WTC11 (cell line): Measurements from ENCODE around the gene PHC1. TPM values are rescaled to one million over a fixed set of nuclear protein-coding genes. Genes with fewer than 3 reads are reported as not detected.

Experiments
- ATAC-seq: fragments of 200-7000 bp; cut with Tn5 transposase; 2 replicates; pipeline ENCODE4 v1.10.0; 2021; ENCODE audit warnings: mild to moderate bottlenecking, moderate library complexity
- CTCF ChIA-PET: fragments of 300-600 bp; sonication (Branson Sonifier 250); formaldehyde crosslinking; loops from one replicate; lab custom pipeline; 2021; ENCODE audit warnings: antibody characterized with exemption; lab: Charles Lee
- POLR2A ChIA-PET: fragments of 350-600 bp; sonication (Branson Sonifier 250); formaldehyde crosslinking; loops from one replicate; lab custom pipeline; 2021; ENCODE audit warnings: antibody characterized with exemption; lab: Charles Lee
- DNase-seq: peaks from one replicate; pipeline ENCODE4 v3.0.0; 2021; ENCODE audit warnings: low spot score
- H3K27ac Mint-ChIP-seq: 2 replicates; pipeline ENCODE4 v1.8.0; 2021; ENCODE audit warnings: mixed read lengths
- H3K27me3 Mint-ChIP-seq: 2 replicates; pipeline ENCODE4 v1.8.0; 2021; ENCODE audit warnings: low read depth, mild to moderate bottlenecking, moderate library complexity, mixed read lengths
- H3K36me3 Mint-ChIP-seq: 2 replicates; pipeline ENCODE4 v1.8.0; 2021; ENCODE audit warnings: mixed read lengths
- H3K4me1 Mint-ChIP-seq: 2 replicates; pipeline ENCODE4 v1.8.0; 2022; ENCODE audit warnings: mixed read lengths
- H3K4me3 Mint-ChIP-seq: 2 replicates; pipeline ENCODE4 v1.8.0; 2021; ENCODE audit warnings: mild to moderate bottlenecking, moderate library complexity, mixed read lengths
- H3K9me3 Mint-ChIP-seq: 2 replicates; pipeline ENCODE4 v1.8.0; 2021; ENCODE audit warnings: mixed read lengths
- FOXP1 ChIP-seq: sonication (generic); formaldehyde crosslinking; IDR thresholded peaks from 2 replicates; pipeline ENCODE4 v1.8.0; 2022; ENCODE audit warnings: missing genetic modification reagents, mild to moderate bottlenecking, moderate library complexity, borderline replicate concordance
- GRHL2 ChIP-seq: fragments of 250-450 bp; sonication (Bioruptor Pico); IDR thresholded peaks from 2 replicates; pipeline ENCODE4 v1.8.0; 2022; ENCODE audit warnings: mild to moderate bottlenecking, moderate library complexity; ENCODE audit not compliant: insufficient replicate concordance, severe bottlenecking
- NFATC4 ChIP-seq: fragments of 250-450 bp; sonication (Bioruptor Pico); IDR thresholded peaks from 2 replicates; pipeline ENCODE4 v1.9.0; 2021; ENCODE audit warnings: mild to moderate bottlenecking
- NR1H2 ChIP-seq: sonication (generic); formaldehyde crosslinking; IDR thresholded peaks from 2 replicates; pipeline ENCODE4 v1.9.0; 2021; ENCODE audit warnings: mild to moderate bottlenecking, moderate library complexity, missing genetic modification reagents
- ZNF121 ChIP-seq: sonication (generic); formaldehyde crosslinking; IDR thresholded peaks from 2 replicates; pipeline ENCODE4 v1.8.0; 2023; ENCODE audit warnings: missing genetic modification reagents
- total RNA-seq: library from RNA; stranded (reverse); gene quantifications from 3 replicates; pipeline ENCODE4 v1.2.3, GENCODE V29; 2021
- TF ChIP-seq, protein P1 (sequence below): sonication (generic); formaldehyde crosslinking; IDR thresholded peaks from 2 replicates; pipeline ENCODE4 v1.8.1; 2022; ENCODE audit warnings: missing genetic modification reagents, borderline replicate concordance
- TF ChIP-seq, protein P2 (sequence below): sonication (generic); formaldehyde crosslinking; IDR thresholded peaks from 2 replicates; pipeline ENCODE4 v1.8.0; 2022; ENCODE audit warnings: mild to moderate bottlenecking, missing genetic modification reagents
- TF ChIP-seq, protein P3 (sequence below): fragments of 200-600 bp; IDR thresholded peaks from 2 replicates; pipeline ENCODE4 v1.8.0; 2022; ENCODE audit warnings: antibody characterized with exemption
- TF ChIP-seq, protein P4 (sequence below): sonication (generic); formaldehyde crosslinking; IDR thresholded peaks from 2 replicates; pipeline ENCODE4 v1.8.0; 2022; ENCODE audit warnings: mild to moderate bottlenecking, missing genetic modification reagents
- TF ChIP-seq, protein P5 (sequence below): sonication (generic); formaldehyde crosslinking; conservative IDR thresholded peaks from 2 replicates; pipeline ENCODE4 v1.8.1; 2023; ENCODE audit warnings: mild to moderate bottlenecking, low read depth, missing genetic modification reagents, moderate library complexity
- TF ChIP-seq, protein P6 (sequence below): sonication (generic); formaldehyde crosslinking; IDR thresholded peaks from 2 replicates; pipeline ENCODE4 v1.8.0; 2023; ENCODE audit warnings: missing genetic modification reagents, mild to moderate bottlenecking, borderline replicate concordance
- TF ChIP-seq, protein P7 (sequence below): sonication (generic); formaldehyde crosslinking; IDR thresholded peaks from 2 replicates; pipeline ENCODE4 v1.8.1; 2022; ENCODE audit warnings: low read depth, mild to moderate bottlenecking, moderate library complexity, missing genetic modification reagents, borderline replicate concordance
- TF ChIP-seq, protein P8 (sequence below): sonication (generic); formaldehyde crosslinking; IDR thresholded peaks from 2 replicates; pipeline ENCODE4 v1.8.1; 2023; ENCODE audit warnings: mild to moderate bottlenecking, missing genetic modification reagents

The PHC1 gene
- total RNA-seq, 1 experiment from 2014 or later, result 733 TPM

DNA sequence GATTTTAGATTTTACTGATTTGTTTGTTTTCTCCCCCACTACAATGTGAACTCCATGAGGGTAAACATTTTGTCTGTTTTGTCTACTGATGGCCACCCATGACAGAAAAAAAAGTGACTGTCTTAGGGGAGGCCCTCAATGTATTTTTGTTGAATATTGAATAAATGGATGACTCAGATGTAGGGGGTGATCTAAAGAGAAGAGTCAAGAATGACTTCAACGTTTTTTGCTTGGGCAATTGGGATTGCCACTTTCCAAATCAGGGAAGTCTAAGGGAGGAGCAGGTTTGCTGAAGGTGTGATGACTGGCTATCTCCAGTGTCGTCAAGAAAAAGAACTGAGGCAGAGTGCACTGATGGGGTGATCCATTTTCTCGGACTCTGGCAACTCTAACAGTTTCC lies 10.7 kb upstream of the PHC1 start:
- ChIA-PET CTCF (interaction anchor here (1.3 kb wide), 1 partner anchor 13 kb away, joined by 6 read pairs; no protein-coding TSS in a partner anchor), POLR2A (no interaction called here)
- peaks cover 42% of the 10 kb centered on the region for H3K36me3 Mint-ChIP-seq
- peak overlapping the region; percentile 52 for H3K27ac Mint-ChIP-seq
- peaks cover 34% of the 10 kb centered on the region for H3K9me3 Mint-ChIP-seq
- H3K27me3 Mint-ChIP-seq, result no peaks in the 10 kb centered on the region
- H3K4me3 Mint-ChIP-seq, result no peak overlapping the region
- DNase-seq (no peak), ATAC-seq (no peak)
- TF ChIP-seq NR1H2 (CRISPR knock-in tag) (no peak), GRHL2 (no peak), NFATC4 (CRISPR knock-in tag) (no peak), FOXP1 (CRISPR knock-in tag) (no peak), ZNF121 (CRISPR knock-in tag) (no peak)
- TF ChIP-seq, protein P1, sequence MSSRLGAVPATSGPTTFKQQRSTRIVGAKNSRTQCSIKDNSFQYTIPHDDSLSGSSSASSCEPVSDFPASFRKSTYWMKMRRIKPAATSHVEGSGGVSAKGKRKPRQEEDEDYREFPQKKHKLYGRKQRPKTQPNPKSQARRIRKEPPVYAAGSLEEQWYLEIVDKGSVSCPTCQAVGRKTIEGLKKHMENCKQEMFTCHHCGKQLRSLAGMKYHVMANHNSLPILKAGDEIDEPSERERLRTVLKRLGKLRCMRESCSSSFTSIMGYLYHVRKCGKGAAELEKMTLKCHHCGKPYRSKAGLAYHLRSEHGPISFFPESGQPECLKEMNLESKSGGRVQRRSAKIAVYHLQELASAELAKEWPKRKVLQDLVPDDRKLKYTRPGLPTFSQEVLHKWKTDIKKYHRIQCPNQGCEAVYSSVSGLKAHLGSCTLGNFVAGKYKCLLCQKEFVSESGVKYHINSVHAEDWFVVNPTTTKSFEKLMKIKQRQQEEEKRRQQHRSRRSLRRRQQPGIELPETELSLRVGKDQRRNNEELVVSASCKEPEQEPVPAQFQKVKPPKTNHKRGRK, result no peak
- TF ChIP-seq, protein P2, sequence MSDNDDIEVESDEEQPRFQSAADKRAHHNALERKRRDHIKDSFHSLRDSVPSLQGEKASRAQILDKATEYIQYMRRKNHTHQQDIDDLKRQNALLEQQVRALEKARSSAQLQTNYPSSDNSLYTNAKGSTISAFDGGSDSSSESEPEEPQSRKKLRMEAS, result no peak
- TF ChIP-seq, protein P3, sequence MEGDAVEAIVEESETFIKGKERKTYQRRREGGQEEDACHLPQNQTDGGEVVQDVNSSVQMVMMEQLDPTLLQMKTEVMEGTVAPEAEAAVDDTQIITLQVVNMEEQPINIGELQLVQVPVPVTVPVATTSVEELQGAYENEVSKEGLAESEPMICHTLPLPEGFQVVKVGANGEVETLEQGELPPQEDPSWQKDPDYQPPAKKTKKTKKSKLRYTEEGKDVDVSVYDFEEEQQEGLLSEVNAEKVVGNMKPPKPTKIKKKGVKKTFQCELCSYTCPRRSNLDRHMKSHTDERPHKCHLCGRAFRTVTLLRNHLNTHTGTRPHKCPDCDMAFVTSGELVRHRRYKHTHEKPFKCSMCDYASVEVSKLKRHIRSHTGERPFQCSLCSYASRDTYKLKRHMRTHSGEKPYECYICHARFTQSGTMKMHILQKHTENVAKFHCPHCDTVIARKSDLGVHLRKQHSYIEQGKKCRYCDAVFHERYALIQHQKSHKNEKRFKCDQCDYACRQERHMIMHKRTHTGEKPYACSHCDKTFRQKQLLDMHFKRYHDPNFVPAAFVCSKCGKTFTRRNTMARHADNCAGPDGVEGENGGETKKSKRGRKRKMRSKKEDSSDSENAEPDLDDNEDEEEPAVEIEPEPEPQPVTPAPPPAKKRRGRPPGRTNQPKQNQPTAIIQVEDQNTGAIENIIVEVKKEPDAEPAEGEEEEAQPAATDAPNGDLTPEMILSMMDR, result no peak
- TF ChIP-seq, protein P4, sequence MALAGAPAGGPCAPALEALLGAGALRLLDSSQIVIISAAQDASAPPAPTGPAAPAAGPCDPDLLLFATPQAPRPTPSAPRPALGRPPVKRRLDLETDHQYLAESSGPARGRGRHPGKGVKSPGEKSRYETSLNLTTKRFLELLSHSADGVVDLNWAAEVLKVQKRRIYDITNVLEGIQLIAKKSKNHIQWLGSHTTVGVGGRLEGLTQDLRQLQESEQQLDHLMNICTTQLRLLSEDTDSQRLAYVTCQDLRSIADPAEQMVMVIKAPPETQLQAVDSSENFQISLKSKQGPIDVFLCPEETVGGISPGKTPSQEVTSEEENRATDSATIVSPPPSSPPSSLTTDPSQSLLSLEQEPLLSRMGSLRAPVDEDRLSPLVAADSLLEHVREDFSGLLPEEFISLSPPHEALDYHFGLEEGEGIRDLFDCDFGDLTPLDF (CRISPR knock-in tag), result no peak
- TF ChIP-seq, protein P5, sequence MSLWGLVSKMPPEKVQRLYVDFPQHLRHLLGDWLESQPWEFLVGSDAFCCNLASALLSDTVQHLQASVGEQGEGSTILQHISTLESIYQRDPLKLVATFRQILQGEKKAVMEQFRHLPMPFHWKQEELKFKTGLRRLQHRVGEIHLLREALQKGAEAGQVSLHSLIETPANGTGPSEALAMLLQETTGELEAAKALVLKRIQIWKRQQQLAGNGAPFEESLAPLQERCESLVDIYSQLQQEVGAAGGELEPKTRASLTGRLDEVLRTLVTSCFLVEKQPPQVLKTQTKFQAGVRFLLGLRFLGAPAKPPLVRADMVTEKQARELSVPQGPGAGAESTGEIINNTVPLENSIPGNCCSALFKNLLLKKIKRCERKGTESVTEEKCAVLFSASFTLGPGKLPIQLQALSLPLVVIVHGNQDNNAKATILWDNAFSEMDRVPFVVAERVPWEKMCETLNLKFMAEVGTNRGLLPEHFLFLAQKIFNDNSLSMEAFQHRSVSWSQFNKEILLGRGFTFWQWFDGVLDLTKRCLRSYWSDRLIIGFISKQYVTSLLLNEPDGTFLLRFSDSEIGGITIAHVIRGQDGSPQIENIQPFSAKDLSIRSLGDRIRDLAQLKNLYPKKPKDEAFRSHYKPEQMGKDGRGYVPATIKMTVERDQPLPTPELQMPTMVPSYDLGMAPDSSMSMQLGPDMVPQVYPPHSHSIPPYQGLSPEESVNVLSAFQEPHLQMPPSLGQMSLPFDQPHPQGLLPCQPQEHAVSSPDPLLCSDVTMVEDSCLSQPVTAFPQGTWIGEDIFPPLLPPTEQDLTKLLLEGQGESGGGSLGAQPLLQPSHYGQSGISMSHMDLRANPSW (CRISPR knock-in tag), result no peak
- TF ChIP-seq, protein P6, sequence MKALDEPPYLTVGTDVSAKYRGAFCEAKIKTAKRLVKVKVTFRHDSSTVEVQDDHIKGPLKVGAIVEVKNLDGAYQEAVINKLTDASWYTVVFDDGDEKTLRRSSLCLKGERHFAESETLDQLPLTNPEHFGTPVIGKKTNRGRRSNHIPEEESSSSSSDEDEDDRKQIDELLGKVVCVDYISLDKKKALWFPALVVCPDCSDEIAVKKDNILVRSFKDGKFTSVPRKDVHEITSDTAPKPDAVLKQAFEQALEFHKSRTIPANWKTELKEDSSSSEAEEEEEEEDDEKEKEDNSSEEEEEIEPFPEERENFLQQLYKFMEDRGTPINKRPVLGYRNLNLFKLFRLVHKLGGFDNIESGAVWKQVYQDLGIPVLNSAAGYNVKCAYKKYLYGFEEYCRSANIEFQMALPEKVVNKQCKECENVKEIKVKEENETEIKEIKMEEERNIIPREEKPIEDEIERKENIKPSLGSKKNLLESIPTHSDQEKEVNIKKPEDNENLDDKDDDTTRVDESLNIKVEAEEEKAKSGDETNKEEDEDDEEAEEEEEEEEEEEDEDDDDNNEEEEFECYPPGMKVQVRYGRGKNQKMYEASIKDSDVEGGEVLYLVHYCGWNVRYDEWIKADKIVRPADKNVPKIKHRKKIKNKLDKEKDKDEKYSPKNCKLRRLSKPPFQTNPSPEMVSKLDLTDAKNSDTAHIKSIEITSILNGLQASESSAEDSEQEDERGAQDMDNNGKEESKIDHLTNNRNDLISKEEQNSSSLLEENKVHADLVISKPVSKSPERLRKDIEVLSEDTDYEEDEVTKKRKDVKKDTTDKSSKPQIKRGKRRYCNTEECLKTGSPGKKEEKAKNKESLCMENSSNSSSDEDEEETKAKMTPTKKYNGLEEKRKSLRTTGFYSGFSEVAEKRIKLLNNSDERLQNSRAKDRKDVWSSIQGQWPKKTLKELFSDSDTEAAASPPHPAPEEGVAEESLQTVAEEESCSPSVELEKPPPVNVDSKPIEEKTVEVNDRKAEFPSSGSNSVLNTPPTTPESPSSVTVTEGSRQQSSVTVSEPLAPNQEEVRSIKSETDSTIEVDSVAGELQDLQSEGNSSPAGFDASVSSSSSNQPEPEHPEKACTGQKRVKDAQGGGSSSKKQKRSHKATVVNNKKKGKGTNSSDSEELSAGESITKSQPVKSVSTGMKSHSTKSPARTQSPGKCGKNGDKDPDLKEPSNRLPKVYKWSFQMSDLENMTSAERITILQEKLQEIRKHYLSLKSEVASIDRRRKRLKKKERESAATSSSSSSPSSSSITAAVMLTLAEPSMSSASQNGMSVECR (CRISPR knock-in tag), result no peak
- TF ChIP-seq, protein P7, sequence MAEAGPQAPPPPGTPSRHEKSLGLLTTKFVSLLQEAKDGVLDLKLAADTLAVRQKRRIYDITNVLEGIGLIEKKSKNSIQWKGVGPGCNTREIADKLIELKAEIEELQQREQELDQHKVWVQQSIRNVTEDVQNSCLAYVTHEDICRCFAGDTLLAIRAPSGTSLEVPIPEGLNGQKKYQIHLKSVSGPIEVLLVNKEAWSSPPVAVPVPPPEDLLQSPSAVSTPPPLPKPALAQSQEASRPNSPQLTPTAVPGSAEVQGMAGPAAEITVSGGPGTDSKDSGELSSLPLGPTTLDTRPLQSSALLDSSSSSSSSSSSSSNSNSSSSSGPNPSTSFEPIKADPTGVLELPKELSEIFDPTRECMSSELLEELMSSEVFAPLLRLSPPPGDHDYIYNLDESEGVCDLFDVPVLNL (CRISPR knock-in tag), result no peak
- TF ChIP-seq, protein P8, sequence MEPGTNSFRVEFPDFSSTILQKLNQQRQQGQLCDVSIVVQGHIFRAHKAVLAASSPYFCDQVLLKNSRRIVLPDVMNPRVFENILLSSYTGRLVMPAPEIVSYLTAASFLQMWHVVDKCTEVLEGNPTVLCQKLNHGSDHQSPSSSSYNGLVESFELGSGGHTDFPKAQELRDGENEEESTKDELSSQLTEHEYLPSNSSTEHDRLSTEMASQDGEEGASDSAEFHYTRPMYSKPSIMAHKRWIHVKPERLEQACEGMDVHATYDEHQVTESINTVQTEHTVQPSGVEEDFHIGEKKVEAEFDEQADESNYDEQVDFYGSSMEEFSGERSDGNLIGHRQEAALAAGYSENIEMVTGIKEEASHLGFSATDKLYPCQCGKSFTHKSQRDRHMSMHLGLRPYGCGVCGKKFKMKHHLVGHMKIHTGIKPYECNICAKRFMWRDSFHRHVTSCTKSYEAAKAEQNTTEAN (CRISPR knock-in tag), result no peak
- H3K4me1 Mint-ChIP-seq, result peaks cover 46% of the 10 kb centered on the region
